ENCODE results near the gene FGF11. TPM values are rescaled to one million over a fixed set of nuclear protein-coding genes. Genes with fewer than 3 reads are reported as not detected.
A peak's percentile ranks its signal among the peaks of the same experiment; 100 is the strongest.
"Not testable (repeated sequence)": the region's sequence is repeated elsewhere in the genome, so short reads cannot be mapped to it uniquely, and the experiment has no call there.

FGF11 gene
- total RNA-seq, 1 donor from 2014 or later = 4.8 TPM

GRCh38 chr17:7462474-7463371 lies 23.4 kb downstream of the FGF11 start:
- no peak for DNase-seq (ENCODE audit: low spot score)
- Mint-ChIP-seq H3K27me3 (ENCODE audit: low read depth) (no peaks in the 10 kb centered on the region), H3K36me3 (ENCODE audit: low read depth) (peaks cover 24% of the 10 kb centered on the region), H3K27ac (no peak overlapping the region), H3K4me1 (ENCODE audit: low read depth) (peaks cover under 1% of the 10 kb centered on the region), H3K4me3 (ENCODE audit: low read depth) (no peak overlapping the region), H3K9me3 (no peaks in the 10 kb centered on the region)
- intact Hi-C loops (cut with micrococcal nuclease) = no loop called here

GRCh38 chr17:7463372-7463846 lies 24.1 kb downstream of the FGF11 start:
- H3K27me3 Mint-ChIP-seq (ENCODE audit: low read depth) = no peaks in the 10 kb centered on the region
- no peak overlapping the region for H3K4me3 Mint-ChIP-seq (ENCODE audit: low read depth)
- no peaks in the 10 kb centered on the region for H3K9me3 Mint-ChIP-seq
- no peak for DNase-seq (ENCODE audit: low spot score)
- H3K36me3 Mint-ChIP-seq (ENCODE audit: low read depth) = peaks cover 24% of the 10 kb centered on the region
- H3K4me1 Mint-ChIP-seq (ENCODE audit: low read depth) = no peaks in the 10 kb centered on the region
- H3K27ac Mint-ChIP-seq = no peak overlapping the region
- intact Hi-C loops (cut with micrococcal nuclease) = no loop called here

DNA sequence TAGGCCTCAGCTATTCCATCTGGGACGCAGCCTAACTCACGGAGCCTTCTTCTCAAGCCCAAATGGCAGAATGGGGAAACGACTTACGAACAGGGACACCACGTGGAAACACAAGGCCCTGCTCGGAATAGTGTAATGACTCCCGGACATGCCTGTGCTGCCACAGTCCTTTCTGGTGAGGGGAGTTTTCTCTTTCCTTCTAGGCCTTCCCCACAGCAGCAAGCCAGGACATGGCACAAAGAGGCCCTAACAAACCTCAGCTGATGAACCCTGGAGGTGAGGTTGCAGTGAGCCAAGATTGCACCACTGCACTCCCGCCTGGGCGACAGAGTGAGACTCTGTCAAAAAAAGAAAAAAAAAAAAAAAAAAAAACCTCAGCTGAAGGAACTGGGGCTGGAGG lies 24.8 kb downstream of the FGF11 start:
- Mint-ChIP-seq H3K36me3 (ENCODE audit: low read depth) (peaks cover 18% of the 10 kb centered on the region), H3K4me1 (ENCODE audit: low read depth) (no peaks in the 10 kb centered on the region), H3K4me3 (ENCODE audit: low read depth) (no peak overlapping the region), H3K27ac (no peak overlapping the region), H3K9me3 (no peaks in the 10 kb centered on the region), H3K27me3 (ENCODE audit: low read depth) (no peaks in the 10 kb centered on the region)
- no peak for DNase-seq (ENCODE audit: low spot score)
- intact Hi-C loops (cut with micrococcal nuclease) = no loop called here

DNA sequence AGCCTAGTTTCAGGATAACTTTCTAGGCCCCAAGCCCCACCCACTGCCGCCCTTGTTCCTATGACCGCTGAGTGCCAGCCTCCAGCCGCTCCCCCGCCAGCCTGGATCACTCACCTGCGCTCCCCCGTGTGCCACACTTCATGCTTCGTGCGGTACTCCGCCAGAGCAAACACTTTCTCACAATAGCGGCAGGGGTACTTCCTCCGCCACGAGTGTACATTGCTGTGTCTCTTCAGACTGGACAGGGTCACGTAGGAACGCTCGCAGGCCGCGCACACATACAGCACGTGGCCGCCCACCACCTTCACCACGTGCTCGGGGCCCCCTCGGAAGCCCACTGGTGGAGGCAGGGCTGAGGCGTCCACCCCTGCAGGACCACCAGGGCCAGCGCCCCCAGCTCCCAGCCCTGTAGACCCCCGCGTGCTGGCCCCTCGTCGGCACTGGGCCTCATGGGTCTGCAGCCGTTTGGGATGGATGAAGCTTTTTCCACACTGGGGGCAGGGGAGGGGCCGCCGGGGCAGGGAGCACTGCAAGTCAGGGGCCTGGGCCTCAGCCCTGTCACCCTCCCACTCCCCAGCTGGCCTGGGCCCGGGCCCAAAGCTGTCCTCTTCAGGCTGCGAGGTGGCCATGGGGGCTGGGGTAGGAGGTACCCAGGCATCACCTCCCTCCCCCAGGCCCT lies 26.4 kb downstream of the FGF11 start:
- no peaks in the 10 kb centered on the region for H3K27me3 Mint-ChIP-seq (ENCODE audit: low read depth)
- no peak overlapping the region for H3K27ac Mint-ChIP-seq
- no peaks in the 10 kb centered on the region for H3K4me1 Mint-ChIP-seq (ENCODE audit: low read depth)
- DNase-seq (ENCODE audit: low spot score) = no peak
- intact Hi-C loops (cut with micrococcal nuclease) = no loop called here
- H3K4me3 Mint-ChIP-seq (ENCODE audit: low read depth) = no peak overlapping the region
- no peaks in the 10 kb centered on the region for H3K9me3 Mint-ChIP-seq
- peaks cover 18% of the 10 kb centered on the region for H3K36me3 Mint-ChIP-seq (ENCODE audit: low read depth)

- H3K27me3 Mint-ChIP-seq (ENCODE audit: low read depth) = no peaks in the 10 kb centered on the region
- H3K27ac Mint-ChIP-seq = no peak overlapping the region
- H3K4me1 Mint-ChIP-seq (ENCODE audit: low read depth) = no peaks in the 10 kb centered on the region
- H3K36me3 Mint-ChIP-seq (ENCODE audit: low read depth) = peaks cover 15% of the 10 kb centered on the region
- H3K4me3 Mint-ChIP-seq (ENCODE audit: low read depth) = no peak overlapping the region
- intact Hi-C loops (cut with micrococcal nuclease) = no loop called here
- no peak for DNase-seq (ENCODE audit: low spot score)
- no peaks in the 10 kb centered on the region for H3K9me3 Mint-ChIP-seq
Observed at GRCh38 chr17:7466318-7466638, 27.0 kb downstream of the FGF11 start.

GRCh38 chr17:7466639-7467341 lies 27.5 kb downstream of the FGF11 start:
- DNase-seq (ENCODE audit: low spot score) = no peak
- Mint-ChIP-seq H3K4me1 (ENCODE audit: low read depth) (peaks cover 5% of the 10 kb centered on the region), H3K27ac (peak overlapping the region; percentile 16), H3K4me3 (ENCODE audit: low read depth) (no peak overlapping the region), H3K9me3 (no peaks in the 10 kb centered on the region), H3K36me3 (ENCODE audit: low read depth) (peaks cover 13% of the 10 kb centered on the region), H3K27me3 (ENCODE audit: low read depth) (no peaks in the 10 kb centered on the region)
- intact Hi-C loops (cut with micrococcal nuclease) = no loop called here

DNA sequence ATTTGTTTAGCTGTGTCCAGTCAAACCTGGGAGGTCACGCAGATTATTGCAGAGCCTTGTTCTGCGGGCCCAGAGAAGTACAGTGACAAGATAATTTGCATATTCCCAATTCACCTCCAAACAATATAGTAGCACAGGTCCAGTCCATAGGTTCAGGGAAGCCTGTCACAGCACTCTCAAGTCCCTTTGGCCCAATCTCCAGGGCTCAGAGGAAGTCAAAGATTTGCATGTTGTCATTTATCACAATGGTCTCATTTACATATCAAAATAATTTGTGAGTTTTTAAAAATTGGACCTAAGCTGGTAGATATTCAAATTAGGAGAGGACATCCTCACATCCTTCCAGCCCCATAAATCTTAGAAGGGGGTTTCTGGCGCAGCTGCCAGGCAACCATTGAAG lies 28.2 kb downstream of the FGF11 start:
- Mint-ChIP-seq H3K36me3 (ENCODE audit: low read depth) (peaks cover 13% of the 10 kb centered on the region), H3K9me3 (no peaks in the 10 kb centered on the region), H3K27me3 (ENCODE audit: low read depth) (no peaks in the 10 kb centered on the region), H3K4me3 (ENCODE audit: low read depth) (no peak overlapping the region), H3K27ac (no peak overlapping the region), H3K4me1 (ENCODE audit: low read depth) (peaks cover 7% of the 10 kb centered on the region)
- intact Hi-C loops (cut with micrococcal nuclease) = no loop called here
- DNase-seq (ENCODE audit: low spot score) = no peak

DNA sequence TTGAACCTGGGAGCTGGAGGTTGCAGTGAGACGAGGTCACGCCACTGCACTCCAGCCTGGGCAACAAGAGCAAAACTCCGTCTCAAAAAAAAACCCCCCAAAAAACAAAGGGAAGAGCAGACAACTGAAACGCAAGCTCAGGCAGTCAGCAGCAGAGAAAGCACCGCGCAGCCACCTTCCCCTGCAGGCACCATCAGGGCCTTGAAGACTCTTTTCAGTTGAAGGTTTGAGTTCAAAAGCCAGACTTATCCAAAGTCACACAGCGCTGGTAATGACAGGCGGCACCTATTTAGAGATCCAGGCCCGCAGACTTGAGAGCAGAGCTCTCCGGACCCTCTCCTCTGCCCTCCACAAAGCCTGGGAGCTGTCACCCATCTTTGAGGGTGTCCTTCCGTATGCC lies 29.0 kb downstream of the FGF11 start:
- Mint-ChIP-seq H3K4me1 (ENCODE audit: low read depth) (peaks cover 10% of the 10 kb centered on the region), H3K27me3 (ENCODE audit: low read depth) (no peaks in the 10 kb centered on the region), H3K4me3 (ENCODE audit: low read depth) (no peak overlapping the region), H3K27ac (no peak overlapping the region), H3K36me3 (ENCODE audit: low read depth) (peaks cover 10% of the 10 kb centered on the region), H3K9me3 (no peaks in the 10 kb centered on the region)
- intact Hi-C loops (cut with micrococcal nuclease) = no loop called here
- no peak for DNase-seq (ENCODE audit: low spot score)

- no peak overlapping the region for H3K4me3 Mint-ChIP-seq (ENCODE audit: low read depth)
- H3K27ac Mint-ChIP-seq = no peak overlapping the region
- no peaks in the 10 kb centered on the region for H3K27me3 Mint-ChIP-seq (ENCODE audit: low read depth)
- peaks cover 10% of the 10 kb centered on the region for H3K36me3 Mint-ChIP-seq (ENCODE audit: low read depth)
- H3K4me1 Mint-ChIP-seq (ENCODE audit: low read depth) = peaks cover 10% of the 10 kb centered on the region
- H3K9me3 Mint-ChIP-seq = no peaks in the 10 kb centered on the region
- no peak for DNase-seq (ENCODE audit: low spot score)
- intact Hi-C loops (cut with micrococcal nuclease) = no loop called here
Observed at GRCh38 chr17:7468804-7469389, 29.6 kb downstream of the FGF11 start.

DNA sequence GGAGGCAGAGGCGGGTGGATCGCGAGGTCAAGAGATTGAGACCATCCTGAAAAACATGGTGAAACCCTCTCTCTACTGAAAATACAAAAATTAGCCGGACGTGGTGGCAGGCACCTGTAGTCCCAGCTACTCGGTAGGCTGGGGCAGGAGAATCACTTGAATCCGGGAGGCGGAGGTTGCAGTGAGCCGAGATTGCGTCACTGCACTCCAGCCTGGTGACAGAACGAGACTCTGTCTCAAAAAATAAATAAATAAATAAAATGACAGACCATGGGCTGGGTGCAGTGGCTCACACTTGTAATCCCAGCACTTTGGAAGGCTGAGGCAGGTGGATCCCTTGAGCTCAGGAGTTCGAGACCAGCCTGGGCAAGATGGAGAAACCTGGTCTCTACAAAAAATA lies 30.5 kb downstream of the FGF11 start:
- H3K27me3 Mint-ChIP-seq (ENCODE audit: low read depth); H3K36me3 Mint-ChIP-seq (ENCODE audit: low read depth); H3K4me3 Mint-ChIP-seq (ENCODE audit: low read depth); DNase-seq (ENCODE audit: low spot score); H3K4me1 Mint-ChIP-seq (ENCODE audit: low read depth); H3K9me3 Mint-ChIP-seq; H3K27ac Mint-ChIP-seq; intact Hi-C loops (cut with micrococcal nuclease): not testable (repeated sequence)

DNA sequence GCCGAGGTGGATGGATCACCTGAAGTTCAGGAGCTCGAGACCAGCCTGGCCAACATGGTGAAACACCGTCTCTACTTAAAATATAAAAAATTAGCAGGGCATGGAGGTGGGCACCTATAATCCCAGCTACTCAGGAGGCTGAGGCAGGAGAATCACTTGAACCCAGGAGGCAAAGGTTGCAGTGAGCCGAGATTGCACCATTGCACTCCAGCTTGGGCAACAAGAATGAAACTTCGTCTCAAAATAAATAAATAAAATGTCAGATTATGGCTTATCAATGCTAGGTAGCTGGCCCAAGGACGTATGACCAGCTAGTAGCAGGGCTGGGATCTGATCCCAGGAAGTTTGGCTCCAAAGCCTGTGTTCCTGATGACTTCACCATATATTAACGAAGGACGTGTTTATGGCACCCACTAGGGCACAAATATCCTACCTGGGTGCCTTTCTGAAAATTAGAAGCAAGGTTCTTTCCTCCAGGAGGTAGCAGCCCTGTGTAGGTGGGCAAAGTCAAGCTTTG lies 31.2 kb downstream of the FGF11 start:
- H3K27me3 Mint-ChIP-seq (ENCODE audit: low read depth); H3K4me3 Mint-ChIP-seq (ENCODE audit: low read depth); DNase-seq (ENCODE audit: low spot score); H3K27ac Mint-ChIP-seq; H3K9me3 Mint-ChIP-seq; H3K36me3 Mint-ChIP-seq (ENCODE audit: low read depth); H3K4me1 Mint-ChIP-seq (ENCODE audit: low read depth); intact Hi-C loops (cut with micrococcal nuclease): not testable (repeated sequence)

- H3K27me3 Mint-ChIP-seq (ENCODE audit: low read depth) = no peaks in the 10 kb centered on the region
- H3K27ac Mint-ChIP-seq = peak overlapping the region; percentile 18
- no peak for DNase-seq (ENCODE audit: low spot score)
- peaks cover 3% of the 10 kb centered on the region for H3K36me3 Mint-ChIP-seq (ENCODE audit: low read depth)
- H3K4me3 Mint-ChIP-seq (ENCODE audit: low read depth) = no peak overlapping the region
- H3K9me3 Mint-ChIP-seq = no peaks in the 10 kb centered on the region
- H3K4me1 Mint-ChIP-seq (ENCODE audit: low read depth) = peaks cover 19% of the 10 kb centered on the region
- intact Hi-C loops (cut with micrococcal nuclease) = no loop called here
Observed at GRCh38 chr17:7471729-7472128, 32.4 kb downstream of the FGF11 start.

All from activated T-helper 2 cell treated with anti-CD3 and anti-CD28 coated beads, Interferon-gamma antibody, Interleukin-2, Interleukin-4, amounts not matched to agents 10 μg/mL and 5 μg/mL and 100 μg/mL, durations not matched to agents 14 hours and 24 hours and 36 hours (primary cell).